ENCODE results near the gene ZNF865. TPM values are rescaled to one million over a fixed set of nuclear protein-coding genes. Genes with fewer than 3 reads are reported as not detected.
"Not testable (repeated sequence)": the region's sequence is repeated elsewhere in the genome, so short reads cannot be mapped to it uniquely, and the experiment has no call there.

Gene ZNF865
- 12.3 and 13.2 TPM in 2 replicates for total RNA-seq

DNA sequence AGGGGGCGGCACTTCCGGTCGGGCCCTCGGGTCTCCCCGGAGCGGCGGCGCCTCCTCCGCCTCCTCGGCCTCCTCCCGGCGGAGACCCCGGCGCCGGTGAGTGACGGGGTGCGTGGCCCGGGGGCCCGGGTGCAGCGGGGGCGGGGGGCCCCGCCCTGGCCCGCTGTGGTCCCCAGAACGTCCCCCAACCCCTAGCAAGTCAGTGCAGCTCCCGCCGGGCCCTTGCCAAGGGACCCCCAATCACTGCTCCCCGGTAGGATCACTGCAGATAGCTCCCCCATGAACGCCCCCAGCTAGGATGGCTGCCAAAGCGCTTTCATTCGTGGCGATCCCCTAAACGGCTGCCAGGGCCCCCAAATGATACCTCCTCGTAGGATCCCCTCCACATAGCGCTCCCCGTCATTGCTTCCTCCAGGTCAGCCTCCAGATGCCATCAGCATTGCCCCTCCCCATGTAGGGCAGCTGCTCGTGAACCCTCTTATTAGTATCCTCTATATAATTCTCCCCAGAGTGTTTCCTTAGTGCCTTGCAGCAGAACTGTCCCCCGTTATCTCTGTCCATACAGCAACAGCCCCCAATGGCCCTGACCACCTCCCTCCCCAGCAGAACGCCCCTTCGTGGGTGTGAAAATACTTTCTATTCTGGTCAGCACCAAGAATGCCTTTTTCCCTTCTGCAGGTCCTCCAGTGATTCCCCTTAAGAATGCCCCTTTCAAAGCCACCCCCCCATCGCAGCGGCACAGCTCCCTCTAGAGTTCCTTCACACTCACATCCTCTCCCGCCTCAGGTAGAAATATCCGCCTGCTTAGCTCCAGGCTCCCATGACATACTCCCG, at the start of gene ZNF865:
ZNF865 (plus strand) TSS at position 11 of the 834 bp plus-strand sequence. CDS start 7,972 bp downstream, outside the sequence.
- intact Hi-C loops (cut with micrococcal nuclease): loop anchor here (1.0 to 10.0 kb wide), 5 partner anchors 18 to 709 kb away; partner anchors contain the start of genes ZNF784 and ZSCAN5A

DNA sequence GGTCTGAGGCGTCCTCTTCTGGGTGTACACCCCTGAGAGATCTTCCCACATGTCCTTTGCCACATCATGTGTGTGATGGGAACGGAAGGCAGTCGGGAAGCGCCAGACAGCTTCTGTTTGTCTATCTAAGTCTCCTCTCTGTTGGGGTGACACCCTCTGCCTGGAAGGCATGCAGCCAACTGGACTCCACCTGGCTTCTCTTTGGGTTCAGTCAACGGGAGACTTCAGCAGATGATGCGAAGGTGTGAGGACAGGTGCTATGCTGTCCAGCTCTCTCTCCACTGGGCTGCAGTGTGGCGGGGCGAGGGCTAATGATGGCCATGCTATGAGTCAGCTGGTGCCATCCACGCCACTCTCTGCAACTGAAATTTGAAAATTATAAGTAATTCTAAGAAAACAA, 45.8 kb upstream of the ZNF865 start:
- intact Hi-C loops (cut with micrococcal nuclease): no loop called here

DNA sequence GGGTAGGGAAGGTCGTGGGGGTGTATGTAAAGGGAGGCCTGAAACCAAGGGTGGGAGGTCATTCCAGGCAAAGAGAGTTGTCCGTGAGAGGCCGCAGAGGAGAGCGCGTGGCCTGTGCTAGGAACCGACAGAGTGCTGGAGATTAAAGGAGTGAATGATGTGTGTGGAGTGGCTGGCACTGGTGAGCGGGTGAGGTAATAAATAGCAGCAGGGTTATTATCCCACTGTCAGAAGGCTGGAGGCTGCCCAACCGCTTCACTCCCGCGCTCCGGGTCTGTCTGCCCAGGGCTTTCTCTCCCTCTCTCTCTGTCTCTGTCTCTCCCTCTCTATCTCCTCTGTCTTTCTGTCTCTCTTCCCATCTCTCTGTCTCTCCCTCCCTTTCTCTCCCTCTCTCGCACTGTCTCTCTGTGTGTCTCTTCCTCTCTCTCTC, 42.2 kb upstream of the ZNF865 start:
- intact Hi-C loops (cut with micrococcal nuclease): no loop called here

DNA sequence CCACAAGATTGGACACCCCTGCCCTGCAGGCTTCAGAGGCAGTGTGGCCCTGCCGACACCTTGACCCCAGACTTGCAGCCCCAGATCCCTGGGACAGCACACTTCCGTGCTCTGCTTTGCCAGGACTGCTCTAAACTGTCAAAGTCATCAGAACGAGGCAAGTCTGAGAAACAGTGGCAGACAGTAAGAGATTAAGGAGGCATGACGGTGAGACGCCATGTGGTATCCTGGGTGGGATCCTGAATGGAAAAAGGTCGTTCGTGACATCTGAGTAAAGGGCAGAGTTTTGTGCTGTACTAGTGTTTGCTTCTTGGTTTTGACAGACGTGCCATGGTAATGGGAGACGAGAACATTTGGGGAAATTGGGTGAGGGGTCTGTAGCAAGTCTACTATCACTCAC, 38.6 kb upstream of the ZNF865 start:
- intact Hi-C loops (cut with micrococcal nuclease): no loop called here

DNA sequence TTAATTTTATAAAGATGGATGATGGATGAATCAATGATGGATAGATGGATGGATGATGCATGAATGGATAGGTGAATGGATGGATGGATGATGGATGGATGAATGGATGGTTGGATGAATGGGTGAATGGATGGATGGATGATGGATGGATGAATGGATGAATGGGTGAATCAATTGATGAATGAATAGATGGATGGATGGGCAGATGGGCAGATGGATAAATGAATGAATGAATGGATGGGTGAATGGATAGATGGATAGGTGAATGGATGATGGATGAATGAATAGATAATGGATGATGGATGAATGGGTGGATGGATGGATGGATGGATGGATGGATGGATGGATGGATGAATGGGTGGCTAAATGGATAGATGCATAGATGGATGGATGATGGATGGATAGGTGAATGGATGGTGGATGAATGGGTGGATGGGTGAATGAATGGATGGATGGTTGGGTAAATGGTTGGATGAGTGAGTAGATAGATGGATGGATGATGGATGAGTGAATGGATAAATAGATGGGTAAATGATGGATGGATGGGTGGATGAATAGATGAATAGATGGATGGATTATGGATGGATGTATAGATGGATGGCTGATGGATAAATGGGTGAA, 37.6 kb upstream of the ZNF865 start:
- intact Hi-C loops (cut with micrococcal nuclease): no loop called here

DNA sequence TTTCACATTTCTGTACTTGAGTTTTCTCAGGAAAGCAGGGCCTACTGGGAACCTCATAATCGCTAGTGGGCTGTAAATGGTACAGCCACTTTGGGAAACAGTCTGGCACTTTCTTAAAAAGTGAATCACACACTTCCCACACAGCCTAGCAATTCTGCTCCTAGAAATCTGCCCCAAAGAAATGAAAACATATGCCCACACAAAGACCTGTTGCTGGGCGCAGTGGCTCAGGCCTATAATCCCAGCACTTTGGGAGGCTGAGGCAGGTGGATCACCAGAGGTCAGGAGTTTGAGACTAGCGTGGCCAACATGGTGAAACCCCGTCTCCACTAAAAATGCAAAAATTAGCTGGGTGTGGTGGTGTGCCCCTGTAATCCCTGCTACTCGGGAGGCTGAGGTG, 36.0 kb upstream of the ZNF865 start:
- intact Hi-C loops (cut with micrococcal nuclease): not testable (repeated sequence)

DNA sequence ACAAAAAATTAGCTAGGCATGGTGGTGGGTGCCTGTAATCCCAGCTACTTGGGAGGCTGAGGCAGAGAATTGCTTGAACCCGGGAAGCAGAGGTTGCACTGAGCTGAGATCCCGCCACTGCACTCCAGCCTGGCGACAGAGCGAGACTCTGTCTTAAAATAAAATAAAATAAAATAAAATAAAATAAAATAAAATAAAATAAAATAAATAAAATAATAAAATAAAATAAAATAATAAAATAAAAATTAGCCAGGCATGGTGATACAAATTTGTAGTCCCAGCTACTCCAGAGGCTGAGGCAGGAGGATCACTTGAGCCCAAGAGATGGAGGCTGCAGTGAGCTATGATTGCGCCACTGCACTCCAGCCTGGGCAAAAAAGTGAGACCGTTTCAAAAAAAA, 31.5 kb upstream of the ZNF865 start:
- intact Hi-C loops (cut with micrococcal nuclease): not testable (repeated sequence)

DNA sequence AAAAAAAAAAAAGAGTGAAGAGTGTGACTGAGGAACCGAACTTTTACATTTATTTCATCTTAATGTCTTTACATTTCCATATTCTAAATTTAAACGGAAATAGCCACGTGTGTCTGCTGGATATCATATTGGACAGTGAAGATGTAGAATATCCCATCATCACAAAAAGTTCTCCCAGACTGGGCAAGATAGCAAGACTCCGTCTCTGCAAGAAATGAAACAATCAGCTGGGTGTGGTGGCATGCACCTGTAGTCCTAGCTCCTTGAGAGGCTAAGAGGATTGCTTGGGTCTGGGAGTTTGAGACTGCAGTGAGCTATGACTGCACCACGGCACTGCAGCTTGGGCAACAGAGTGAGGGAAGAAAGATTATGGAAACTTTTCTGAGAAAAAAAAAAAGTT, 28.7 kb upstream of the ZNF865 start:
- intact Hi-C loops (cut with micrococcal nuclease): no loop called here

DNA sequence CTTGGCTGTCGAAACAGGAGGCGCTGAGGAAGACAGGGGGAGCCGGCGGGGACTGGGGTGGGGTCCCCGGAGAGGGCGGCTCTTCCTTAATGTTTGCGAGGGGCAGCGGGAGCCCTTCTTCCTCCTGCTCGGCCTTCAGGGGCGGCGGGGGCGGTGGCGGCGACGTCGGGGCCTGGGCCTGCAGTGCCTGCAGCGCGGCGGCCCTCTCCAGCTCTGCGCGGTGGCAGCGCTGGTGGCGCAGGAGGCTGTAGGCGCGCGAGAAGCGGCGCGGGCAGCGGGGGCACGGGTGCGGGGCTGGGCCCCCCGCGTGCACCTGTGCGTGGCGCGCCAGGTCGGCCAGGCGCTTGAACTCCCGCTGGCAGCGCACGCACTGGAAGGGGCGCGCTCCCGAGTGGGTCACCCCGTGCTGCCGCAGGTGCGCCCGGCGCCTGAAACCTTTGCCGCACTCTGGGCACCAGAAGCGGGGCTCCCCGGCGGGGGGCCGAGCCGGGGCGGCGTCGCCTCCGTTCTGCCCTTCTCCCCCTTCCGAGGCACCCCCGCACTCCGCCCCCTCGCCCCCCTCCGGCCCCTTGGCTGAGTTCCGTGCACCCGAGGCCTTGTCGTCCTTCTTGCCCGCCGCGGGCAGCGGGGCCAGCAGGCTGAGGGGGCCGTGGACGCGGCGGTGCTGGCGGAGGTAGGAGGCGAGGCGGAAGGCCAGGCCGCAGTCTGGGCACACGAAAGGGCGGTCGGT, 27.3 kb upstream of the ZNF865 start:
- intact Hi-C loops (cut with micrococcal nuclease): no loop called here

DNA sequence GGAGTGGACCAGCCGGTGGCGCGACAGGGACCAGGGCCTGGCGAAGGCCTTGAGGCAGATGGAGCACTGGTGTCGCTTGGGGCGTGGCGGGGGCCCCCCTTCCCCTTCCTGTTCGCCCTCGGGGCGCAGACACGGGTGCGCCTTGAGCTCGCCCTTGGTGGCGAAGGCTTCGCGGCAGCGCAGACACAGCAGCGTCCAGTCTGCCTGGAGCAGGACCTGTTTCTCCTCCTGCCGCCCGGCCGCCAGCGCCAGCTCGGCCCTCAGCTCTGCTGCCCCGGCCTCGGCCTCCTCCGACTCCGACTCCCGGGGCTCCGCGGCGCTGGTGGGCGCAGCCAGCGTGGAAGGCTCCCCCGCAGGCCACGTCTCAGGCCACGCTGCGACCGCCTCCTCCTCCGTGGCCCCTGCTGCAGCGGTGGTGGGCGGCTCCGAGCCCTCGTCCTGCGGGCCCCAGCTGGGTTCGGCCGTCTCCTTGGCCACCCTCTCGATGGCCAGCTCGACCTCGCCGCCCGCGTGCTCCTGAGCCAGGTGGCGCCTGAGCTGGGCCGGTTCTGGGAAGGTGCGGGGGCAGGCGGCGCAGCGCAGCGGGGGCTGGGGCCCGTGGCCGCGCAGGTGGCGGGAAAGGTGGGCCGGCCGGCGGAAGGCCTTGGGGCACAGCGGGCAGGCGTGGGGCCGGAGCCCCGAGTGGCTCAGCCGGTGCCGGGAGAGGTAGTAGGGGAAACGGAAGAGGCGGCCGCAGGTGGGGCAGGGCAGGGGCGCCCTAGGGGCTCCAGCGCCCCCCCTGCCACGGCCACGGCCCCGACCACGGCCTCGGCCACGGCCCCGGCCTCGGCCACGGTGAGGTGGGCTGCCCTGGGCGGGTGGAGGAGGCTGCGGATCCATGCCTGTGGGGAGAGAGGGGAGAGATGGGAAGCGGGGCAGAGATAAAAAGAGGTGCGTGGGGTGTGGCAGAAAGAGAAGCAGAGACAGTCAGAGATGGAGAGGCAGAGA, 26.4 kb upstream of the ZNF865 start:
- intact Hi-C loops (cut with micrococcal nuclease): no loop called here

DNA sequence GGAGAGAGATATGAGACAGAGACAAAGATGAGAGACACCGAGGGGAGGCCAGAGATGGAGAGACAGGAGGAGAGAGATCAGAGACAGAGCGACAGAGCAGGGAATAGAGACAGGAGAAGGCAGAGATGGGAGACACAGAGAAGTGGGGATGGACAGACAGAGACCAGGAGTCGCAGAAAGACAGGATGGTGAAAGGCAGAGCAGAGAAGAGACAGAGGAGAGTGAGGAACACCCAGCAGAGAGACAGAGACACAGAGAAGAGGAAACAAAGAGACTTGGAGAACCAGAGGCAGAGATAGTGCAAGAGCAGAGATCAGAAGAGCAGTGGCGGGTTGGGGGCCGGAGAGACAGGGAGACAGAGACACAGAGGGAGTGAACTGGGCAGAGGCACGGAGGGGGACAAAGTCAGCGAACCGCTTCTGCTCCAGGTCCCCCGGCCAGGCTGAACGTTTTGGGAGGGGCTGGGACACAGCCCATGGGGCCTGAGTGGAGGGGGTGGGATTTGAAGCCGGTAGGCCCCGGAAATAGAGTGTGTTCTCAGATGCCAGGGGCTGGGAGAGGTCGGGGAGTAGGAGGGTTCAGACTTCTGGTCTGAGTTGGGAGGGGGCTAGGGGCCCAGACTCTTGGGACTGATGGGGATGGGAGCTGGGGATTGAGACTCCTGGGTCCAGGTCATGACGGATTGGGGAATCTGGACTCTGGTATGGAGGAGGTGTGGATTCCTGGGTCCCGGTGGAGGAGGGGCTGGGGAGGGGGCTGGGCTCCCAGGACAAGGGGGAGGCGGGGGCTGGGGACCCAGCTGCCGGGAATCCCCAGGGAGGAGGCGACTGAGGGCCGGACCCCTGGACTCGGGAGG, 25.5 kb upstream of the ZNF865 start:
- intact Hi-C loops (cut with micrococcal nuclease): loop anchor here (1.0 to 2.0 kb wide), 2 partner anchors 19 to 44 kb away; partner anchors contain the start of genes FIZ1 and ZNF784

DNA sequence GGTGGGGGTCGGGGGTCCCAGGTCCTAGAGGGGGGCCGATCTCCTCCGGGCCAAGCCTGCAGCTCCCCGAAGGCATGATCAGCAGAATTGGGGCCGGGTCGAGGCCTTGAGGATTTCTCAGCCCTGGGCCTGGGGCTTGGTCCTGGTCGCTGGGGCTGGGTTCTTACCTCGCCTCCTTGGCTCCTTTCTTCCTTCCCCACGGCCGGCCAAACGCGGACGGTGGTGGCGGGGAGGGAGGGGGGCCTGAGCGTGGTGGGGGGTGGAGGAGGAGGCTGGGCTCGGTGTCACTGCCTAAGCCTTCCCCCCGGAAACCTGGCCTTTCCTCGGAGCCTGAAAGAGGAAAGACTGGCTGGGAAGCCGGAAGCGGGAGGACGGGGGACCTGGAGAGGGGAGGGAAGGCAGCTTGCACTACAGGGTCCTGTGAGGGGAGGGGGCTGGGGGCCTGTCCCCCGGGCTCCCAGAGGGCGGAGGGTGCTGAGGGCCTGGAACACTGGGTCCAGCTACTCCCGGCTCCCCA, 24.8 kb upstream of the ZNF865 start, which contains the start of gene ZNF579:
ZNF579 (minus strand) TSS at position 221 of the 517 bp plus-strand sequence. CDS start 1,209 bp downstream, outside the sequence.
- intact Hi-C loops (cut with micrococcal nuclease): loop anchor here (1.0 to 2.0 kb wide), 2 partner anchors 18 to 44 kb away; partner anchors contain the start of genes FIZ1 and ZNF784

DNA sequence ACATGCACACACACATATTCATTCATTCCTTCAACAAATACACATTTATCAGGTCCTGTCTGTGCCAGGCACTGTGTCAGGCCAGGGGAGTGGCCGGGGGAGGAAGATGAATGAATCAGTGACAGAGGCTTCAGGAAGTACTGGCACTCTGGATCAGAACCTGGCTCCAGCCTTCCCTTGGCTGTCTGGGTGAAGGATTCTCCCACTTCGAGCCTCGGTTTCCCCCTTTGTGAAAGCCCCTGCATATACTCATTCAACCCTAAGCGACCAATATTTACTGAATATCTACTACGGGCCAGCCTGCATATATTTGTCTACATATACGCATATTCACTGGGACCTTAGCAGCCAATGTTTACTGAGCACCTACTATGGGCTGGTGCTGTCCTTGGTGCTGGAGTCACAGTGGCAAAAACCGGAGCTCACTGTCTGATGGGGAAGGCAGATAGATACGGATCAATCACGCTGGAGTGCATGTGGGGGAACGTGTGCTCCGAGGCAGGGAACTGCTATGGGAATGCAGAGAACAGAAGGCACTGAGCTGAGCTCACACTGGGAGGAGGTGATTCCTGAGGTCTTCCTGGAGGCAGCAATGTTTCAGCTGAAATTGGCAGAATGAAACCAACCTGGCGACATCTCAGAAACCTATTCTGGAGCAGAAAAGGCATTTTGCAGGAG, 24.2 kb upstream of the ZNF865 start:
- intact Hi-C loops (cut with micrococcal nuclease): loop anchor here (2.0 kb wide), 1 partner anchor 18 kb away; the partner anchor contains the start of gene FIZ1

DNA sequence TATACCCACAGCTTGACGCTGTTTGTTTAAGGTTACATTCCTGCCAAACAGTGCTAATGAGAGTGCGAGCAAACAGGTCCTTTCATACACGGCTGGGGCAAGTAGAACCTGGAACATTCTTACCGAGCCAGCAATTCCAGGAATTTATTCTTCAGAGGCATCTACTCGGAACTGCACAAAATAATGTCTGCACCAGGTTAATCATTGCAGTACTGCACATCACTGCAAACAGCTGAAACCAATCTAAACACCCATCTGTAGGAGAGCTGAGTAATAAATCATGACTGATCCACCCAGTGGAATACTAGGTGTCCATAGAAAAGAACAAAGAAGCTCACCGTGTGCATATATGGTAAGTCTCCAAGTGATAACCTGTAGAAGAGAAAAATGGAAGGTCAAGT, 23.6 kb upstream of the ZNF865 start:
- intact Hi-C loops (cut with micrococcal nuclease): loop anchor here (2.0 kb wide), 1 partner anchor 17 kb away; the partner anchor contains the start of gene FIZ1

DNA sequence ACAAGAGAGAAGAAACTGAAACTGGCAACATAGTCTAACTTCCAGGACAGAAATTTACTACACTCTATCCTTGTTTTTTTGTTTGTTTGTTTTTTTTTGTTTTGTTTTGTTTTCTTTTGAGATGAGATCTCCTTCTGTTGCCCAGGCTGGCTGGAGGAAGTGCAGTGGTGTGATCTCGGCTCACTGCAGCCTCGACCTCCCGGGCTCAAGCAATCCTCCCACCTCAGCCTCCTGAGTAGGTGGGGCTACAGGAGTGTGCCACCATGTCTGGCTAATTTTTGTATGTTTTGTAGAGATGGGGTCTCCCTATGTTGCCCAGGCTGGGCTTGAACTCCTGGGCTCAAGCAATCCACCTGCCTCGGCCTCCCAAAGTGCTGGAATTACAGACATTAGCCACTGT, 23.2 kb upstream of the ZNF865 start:
- intact Hi-C loops (cut with micrococcal nuclease): not testable (repeated sequence)

DNA sequence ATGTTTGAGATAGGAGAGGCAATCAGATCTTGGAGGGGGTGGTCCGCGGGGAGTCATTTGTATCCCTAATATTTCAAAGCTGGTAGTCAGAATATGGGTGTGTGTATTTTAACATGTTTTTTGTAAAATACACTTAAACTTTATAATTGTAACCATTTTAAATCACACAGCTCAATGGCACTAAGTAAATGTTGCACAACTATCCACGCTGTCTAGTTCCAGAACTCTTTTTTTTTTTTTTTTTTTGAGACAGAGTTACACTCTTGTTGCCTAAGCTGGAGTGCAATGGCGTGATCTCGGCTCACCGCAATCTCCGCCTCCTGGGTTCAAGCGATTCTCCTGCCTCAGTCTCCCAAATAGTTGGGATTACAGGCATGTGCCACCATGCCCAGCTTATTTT, 21.6 kb upstream of the ZNF865 start:
- intact Hi-C loops (cut with micrococcal nuclease): not testable (repeated sequence)

DNA sequence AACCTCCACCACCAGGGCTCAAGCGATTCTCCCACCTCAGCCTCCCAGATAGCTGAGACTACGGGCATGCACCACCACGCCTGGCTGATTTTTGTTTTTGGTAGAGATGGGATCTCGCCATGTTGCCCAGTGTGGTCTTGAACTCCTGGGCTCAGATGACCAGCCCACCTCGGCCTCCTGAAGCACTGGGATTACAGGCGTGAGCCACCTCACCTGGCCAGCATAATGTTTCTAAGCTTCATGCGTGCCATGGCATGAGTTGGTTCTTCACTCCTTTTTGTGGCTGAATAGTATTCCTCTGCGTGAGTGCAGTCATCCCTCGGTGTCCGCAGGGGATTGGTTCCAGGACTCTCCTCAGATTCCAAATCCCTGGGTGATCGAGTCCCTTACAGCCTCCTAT, 20.6 kb upstream of the ZNF865 start:
- intact Hi-C loops (cut with micrococcal nuclease): no loop called here

DNA sequence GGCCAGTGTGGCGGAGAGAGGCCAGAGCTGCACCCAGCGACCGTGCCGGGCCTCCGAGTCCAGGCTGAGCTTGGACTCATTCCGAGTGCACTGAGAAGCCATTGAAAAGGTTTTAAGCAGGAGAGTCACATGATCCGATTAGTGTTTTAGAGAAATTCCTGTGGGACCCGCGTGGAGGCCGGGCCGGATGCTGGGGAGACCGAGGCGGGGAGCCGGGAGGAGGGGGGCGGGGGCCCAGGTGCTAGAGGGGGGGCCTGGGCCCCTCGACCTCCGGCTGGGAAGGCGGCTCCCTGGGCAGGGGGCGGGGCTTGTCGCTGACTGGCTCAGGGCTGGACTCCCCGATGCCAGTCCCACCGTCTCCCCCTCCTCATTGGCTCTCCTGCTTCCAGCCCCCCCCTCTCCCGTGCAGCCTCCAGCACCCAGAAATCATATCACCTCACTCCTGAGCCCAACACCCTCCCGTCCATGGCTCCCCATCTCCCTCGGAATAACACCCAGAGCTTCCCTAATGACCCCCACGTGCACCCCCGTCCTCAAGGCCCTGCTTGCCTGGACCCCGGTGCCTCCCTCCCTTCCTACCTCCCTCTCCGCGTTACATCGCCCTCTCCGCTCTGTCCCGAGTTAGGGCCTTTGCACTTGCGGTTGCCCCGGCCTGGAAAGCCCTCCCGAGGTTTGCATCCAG, 19.6 kb upstream of the ZNF865 start:
- intact Hi-C loops (cut with micrococcal nuclease): loop anchor here (2.0 kb wide), 1 partner anchor 19 kb away; the partner anchor contains the start of gene ZNF865

All from T-helper 2 cell treated with Interferon-gamma antibody and Interleukin-4, amounts not matched to agents 100 ng/mL and 5 ng/mL, for 36 hours (primary cell).